H9 (cell line): Measurements from ENCODE around the gene SRGAP3. TPM values are rescaled to one million over a fixed set of nuclear protein-coding genes. Genes with fewer than 3 reads are reported as not detected.

Experiments used
- DNase-seq: peaks from one replicate; pipeline ENCODE4 v3.0.0-alpha.2; 2017
- H2AFZ ChIP-seq: one replicate; pipeline ENCODE4 v1.6.1; 2013; ENCODE audit warnings: mild to moderate bottlenecking, low read length, control low read depth, moderate library complexity
- H2AK5ac ChIP-seq: 2 replicates; pipeline ENCODE4 v1.6.1; 2013; ENCODE audit warnings: low read length, control low read depth, mixed read lengths; ENCODE audit not compliant: insufficient read length
- H2BK120ac ChIP-seq: one replicate; pipeline ENCODE4 v1.6.1; 2013; ENCODE audit warnings: low read depth, mild to moderate bottlenecking, low read length, control low read depth, inconsistent platforms; ENCODE audit not compliant: poor library complexity, severe bottlenecking
- H2BK12ac ChIP-seq: 2 replicates; pipeline ENCODE4 v1.6.1; 2013; ENCODE audit warnings: low read length, control low read depth, mixed read lengths, low read depth; ENCODE audit not compliant: insufficient read length
- H2BK15ac ChIP-seq: 2 replicates; pipeline ENCODE4 v1.6.1; 2013; ENCODE audit warnings: low read depth, low read length, control low read depth
- H2BK20ac ChIP-seq: one replicate; pipeline ENCODE4 v1.6.1; 2013; ENCODE audit warnings: low read depth, mild to moderate bottlenecking, low read length, control low read depth, inconsistent platforms; ENCODE audit not compliant: poor library complexity, severe bottlenecking
- H2BK5ac ChIP-seq: 2 replicates; pipeline ENCODE4 v1.6.1; 2013; ENCODE audit warnings: low read length, control low read depth, mixed read lengths; ENCODE audit not compliant: insufficient read length
- H3K14ac ChIP-seq: 2 replicates; pipeline ENCODE4 v1.6.1; 2013; ENCODE audit warnings: low read length, control low read depth; ENCODE audit not compliant: insufficient read depth
- H3K18ac ChIP-seq: 2 replicates; pipeline ENCODE4 v1.6.1; 2013; ENCODE audit warnings: low read depth, mild to moderate bottlenecking, mixed read lengths, low read length, control low read depth; ENCODE audit not compliant: insufficient read length
- H3K23ac ChIP-seq: 2 replicates; pipeline ENCODE4 v1.6.1; 2013; ENCODE audit warnings: low read length, control low read depth, mixed read lengths, low read depth; ENCODE audit not compliant: insufficient read length
- H3K23me2 ChIP-seq: 2 replicates; pipeline ENCODE4 v1.6.1; 2013; ENCODE audit warnings: low read depth, mild to moderate bottlenecking, mixed read lengths, low read length, control low read depth; ENCODE audit not compliant: insufficient read length, poor library complexity, severe bottlenecking
- H3K27ac ChIP-seq: 2 replicates; pipeline ENCODE4 v1.5.1; 2013; ENCODE audit warnings: low read length, control low read depth, mixed read lengths, low read depth; ENCODE audit not compliant: insufficient read length
- H3K27me3 ChIP-seq: 2 replicates; pipeline ENCODE4 v1.6.1; 2013; ENCODE audit warnings: low read length, control low read depth, inconsistent platforms; ENCODE audit not compliant: insufficient read depth
- H3K4ac ChIP-seq: 2 replicates; pipeline ENCODE4 v1.6.1; 2013; ENCODE audit warnings: low read depth, mild to moderate bottlenecking, control low read depth, inconsistent platforms, low read length, moderate library complexity
- H3K4me1 ChIP-seq: 2 replicates; pipeline ENCODE4 v1.6.1; 2013; ENCODE audit warnings: low read length, control low read depth, inconsistent platforms; ENCODE audit not compliant: insufficient read depth
- H3K4me2 ChIP-seq: 2 replicates; pipeline ENCODE4 v1.6.1; 2013; ENCODE audit warnings: low read length, control low read depth, mixed read lengths; ENCODE audit not compliant: insufficient read length, insufficient read depth
- H3K56ac ChIP-seq: 2 replicates; pipeline ENCODE4 v1.6.1; 2013; ENCODE audit warnings: low read depth, mild to moderate bottlenecking, mixed read lengths, low read length, control low read depth; ENCODE audit not compliant: insufficient read length
- H3K79me1 ChIP-seq: 2 replicates; pipeline ENCODE4 v1.6.1; 2013; ENCODE audit warnings: low read depth, mild to moderate bottlenecking, moderate library complexity, low read length, control low read depth, inconsistent platforms; ENCODE audit not compliant: insufficient read depth, poor library complexity, severe bottlenecking
- H3K79me2 ChIP-seq: 2 replicates; pipeline ENCODE4 v1.6.1; 2013; ENCODE audit warnings: low read length, control low read depth, inconsistent platforms; ENCODE audit not compliant: insufficient read depth
- H3K9ac ChIP-seq: 2 replicates; pipeline ENCODE4 v1.6.1; 2013; ENCODE audit warnings: low read length, control low read depth, mixed read lengths; ENCODE audit not compliant: insufficient read length; ENCODE audit errors: extremely low read depth
- H3K9me3 ChIP-seq: one replicate; pipeline ENCODE4 v1.6.1; 2013; ENCODE audit warnings: low read depth, low read length, inconsistent platforms; ENCODE audit not compliant: control insufficient read depth
- H3T11ph ChIP-seq: one replicate; pipeline ENCODE4 v1.6.1; 2013; ENCODE audit warnings: mild to moderate bottlenecking, low read length, control low read depth, inconsistent platforms
- H4K20me1 ChIP-seq: one replicate; pipeline ENCODE4 v1.6.1; 2013; ENCODE audit not compliant: control insufficient read depth, insufficient read length, insufficient read depth
- H4K5ac ChIP-seq: 2 replicates; pipeline ENCODE4 v1.6.1; 2013; ENCODE audit warnings: low read depth, mild to moderate bottlenecking, mixed read lengths, low read length, control low read depth; ENCODE audit not compliant: insufficient read length
- H4K8ac ChIP-seq: replicated peaks from 2 replicates; pipeline ENCODE4 v1.6.1; 2013; ENCODE audit warnings: low read length, control low read depth, mixed read lengths, low read depth; ENCODE audit not compliant: insufficient read length
- H4K91ac ChIP-seq: 2 replicates; pipeline ENCODE4 v1.6.1; 2013; ENCODE audit warnings: low read depth, mild to moderate bottlenecking, moderate library complexity, mixed read lengths, low read length, control low read depth; ENCODE audit not compliant: insufficient read length
- H3K27ac Mint-ChIP-seq, 3 experiments: 2 replicates in 2 of 3; 3 replicates in 1 of 3; pipeline ENCODE4 v1.8.0; 2020 to 2021; ENCODE audit warnings: mixed read lengths in 3 of 3, mild to moderate bottlenecking in 1 of 3, moderate library complexity in 1 of 3
- H3K27me3 Mint-ChIP-seq: 2 replicates; pipeline ENCODE4 v1.8.0; 2021; ENCODE audit warnings: low read depth, mild to moderate bottlenecking, moderate library complexity, mixed read lengths
- H3K36me3 Mint-ChIP-seq, 3 experiments: 2 replicates in 2 of 3; 3 replicates in 1 of 3; pipeline ENCODE4 v1.8.0; 2020 to 2021; ENCODE audit warnings: low read depth in 3 of 3, mixed read lengths in 3 of 3; ENCODE audit not compliant: insufficient read depth in 1 of 3
- H3K4me1 Mint-ChIP-seq, 2 experiments: 2 replicates each; pipeline ENCODE4 v1.8.0; 2020; ENCODE audit warnings: mixed read lengths in 2 of 2
- H3K4me3 Mint-ChIP-seq, 2 experiments: 2 replicates in 1 of 2; 3 replicates in 1 of 2; pipeline ENCODE4 v1.8.0; 2020 to 2021; ENCODE audit warnings: mild to moderate bottlenecking in 2 of 2, mixed read lengths in 2 of 2, moderate library complexity in 1 of 2
- H3K9me3 Mint-ChIP-seq, 2 experiments: 2 replicates in 1 of 2; 3 replicates in 1 of 2; pipeline ENCODE4 v1.8.0; 2020; ENCODE audit warnings: mild to moderate bottlenecking in 2 of 2, mixed read lengths in 2 of 2, moderate library complexity in 1 of 2
- CTCF ChIP-seq: fragments of 200-600 bp; sonication (generic); conservative IDR thresholded peaks from 3 replicates; pipeline ENCODE4 v1.8.0; 2021; ENCODE audit warnings: antibody characterized with exemption, mild to moderate bottlenecking
- WGBS: extraction: QIAGEN DNeasy Blood & Tissue Kit; methylation state at CpG from one replicate; pipeline ENCODE4 v1.1.7; 2013; ENCODE audit warnings: missing lambda C conversion rate, low lambda C conversion rate, mixed read lengths; ENCODE audit not compliant: insufficient read length; ENCODE audit errors: extremely low coverage; 5-methylcytosine and 5-hydroxymethylcytosine counted together
- total RNA-seq: library from RNA; stranded (reverse); gene quantifications from 2 replicates; pipeline ENCODE4 v1.2.1, GENCODE V29; 2021

The SRGAP3 gene
- total RNA-seq, 1 experiment from 2014 or later, result 3.4 TPM

GRCh38 chr3:8986741-8987140, 262.7 kb downstream of the SRGAP3 start:
- Histone ChIP-seq H4K8ac (no peak overlapping the region), H3T11ph (no peak overlapping the region), H4K20me1 (no peaks in the 10 kb centered on the region), H3K4me1 (no peaks in the 10 kb centered on the region), H2BK5ac (no peak overlapping the region), H3K27ac (no peak overlapping the region), H3K4ac (no peak overlapping the region), H3K14ac (no peak overlapping the region), H2BK120ac (no peak overlapping the region), H3K4me2 (no peak overlapping the region), H3K79me2 (no peaks in the 10 kb centered on the region), H3K23ac (no peak overlapping the region), H2BK12ac (no peak overlapping the region), H3K27me3 (no peaks in the 10 kb centered on the region), H2AFZ (no peak overlapping the region), H3K9me3 (no peaks in the 10 kb centered on the region), H3K18ac (no peak overlapping the region), H2BK20ac (no peak overlapping the region), H3K23me2 (no peaks in the 10 kb centered on the region), H3K56ac (no peak overlapping the region), H3K9ac (no peak overlapping the region), H3K79me1 (no peaks in the 10 kb centered on the region), H4K5ac (no peak overlapping the region), H2AK5ac (no peak overlapping the region), H4K91ac (no peak overlapping the region), H2BK15ac (no peak overlapping the region)
- Mint-ChIP-seq H3K36me3 (no peaks in the 10 kb centered on the region), H3K9me3 (no peaks in the 10 kb centered on the region), H3K4me3 (no peak overlapping the region), H3K27ac (no peak overlapping the region), H3K4me1 (peaks cover 5 to 6% of the 10 kb centered on the region in 2 experiments), H3K27me3 (peaks cover 4% of the 10 kb centered on the region; the same call in 1 of the 2 replicates)
- TF ChIP-seq CTCF, result no peak
- WGBS, result no CpG with 5 or more reads among the region's 6 CpGs
- no peak for DNase-seq
